ENCODE measurements around the gene C19orf33.

The C19orf33 gene

GRCh38 chr19:38316477-38317067, 12.5 kb downstream of the C19orf33 start:
- no peak for DNase-seq (ENCODE audit: low read depth in 2 of 2)
- no peak for TF ChIP-seq CTCF (IDR thresholded peaks at IDR 0.05; ENCODE audit: low read depth, low read length)
- H3K4me3 ChIP-seq (replicated peaks in 1 of 2; ENCODE audit: low read depth in 2 of 2, low read length in 2 of 2) = peak overlapping the region; percentile 13 to 37

- no peak for DNase-seq (ENCODE audit: low read depth in 2 of 2)
- H3K4me3 ChIP-seq (replicated peaks in 1 of 2; ENCODE audit: low read depth in 2 of 2, low read length in 2 of 2) = no peak overlapping the region
- TF ChIP-seq CTCF (IDR thresholded peaks at IDR 0.05; ENCODE audit: low read depth, low read length) = no peak
These were observed 13.1 kb downstream of the C19orf33 start for GRCh38 chr19:38317104-38317612.

GRCh38 chr19:38318660-38319059, 14.6 kb downstream of the C19orf33 start:
- peak in 1 of 2 donors; percentile 75 for DNase-seq (ENCODE audit: low read depth in 2 of 2)
- H3K4me3 ChIP-seq (replicated peaks in 1 of 2; ENCODE audit: low read depth in 2 of 2, low read length in 2 of 2) = no peak overlapping the region
- TF ChIP-seq CTCF (IDR thresholded peaks at IDR 0.05; ENCODE audit: low read depth, low read length) = no peak

GRCh38 chr19:38319421-38320258, 15.6 kb downstream of the C19orf33 start, which contains the start of gene KCNK6:
Gene KCNK6 (plus strand): TSS chr19:38319845. CDS start chr19:38319951, 106 bp downstream.
- no peak for TF ChIP-seq CTCF (IDR thresholded peaks at IDR 0.05; ENCODE audit: low read depth, low read length)
- peak within 1 kb of the TSS; percentile 63 to 65 for H3K4me3 ChIP-seq (replicated peaks in 1 of 2; ENCODE audit: low read depth in 2 of 2, low read length in 2 of 2)

GRCh38 chr19:38320969-38321339, 16.9 kb downstream of the C19orf33 start:
- no peak for TF ChIP-seq CTCF (IDR thresholded peaks at IDR 0.05; ENCODE audit: low read depth, low read length)
- no peak for DNase-seq (ENCODE audit: low read depth in 2 of 2)
- peak overlapping the region; percentile 63 to 65 for H3K4me3 ChIP-seq (replicated peaks in 1 of 2; ENCODE audit: low read depth in 2 of 2, low read length in 2 of 2)

More at GRCh38 chr19:38319421-38320258, 15.6 kb downstream of the C19orf33 start, which contains the start of gene KCNK6:
- peak in 1 of 2 donors; percentile 36 for DNase-seq (ENCODE audit: low read depth in 2 of 2)

- TF ChIP-seq CTCF (IDR thresholded peaks at IDR 0.05; ENCODE audit: low read depth, low read length) = no peak
- DNase-seq (ENCODE audit: low read depth in 2 of 2) = peak; percentile 70 to 96
- H3K4me3 ChIP-seq (replicated peaks in 1 of 2; ENCODE audit: low read depth in 2 of 2, low read length in 2 of 2) = peak overlapping the region; percentile 26
These were observed 17.7 kb downstream of the C19orf33 start for GRCh38 chr19:38321646-38322196.
